Smooth muscle cell (in vitro differentiated cells): ENCODE results near the gene NOCT. TPM values are rescaled to one million over a fixed set of nuclear protein-coding genes. Genes with fewer than 3 reads are reported as not detected.
A peak's percentile ranks its signal among the peaks of the same experiment; 100 is the strongest.
"Not testable (repeated sequence)": the region's sequence is repeated elsewhere in the genome, so short reads cannot be mapped to it uniquely, and the experiment has no call there.

Source experiments
- DNase-seq: peaks from one replicate; lab custom pipeline; 2025; ENCODE audit not compliant: unreplicated experiment; lab: John Stamatoyannopoulos, UW
- H2AFZ ChIP-seq: fragments of 200-600 bp; sonication (generic); 2 replicates; pipeline ENCODE4 v1.6.0; 2016; ENCODE audit warnings: antibody characterized with exemption, low read depth, mild to moderate bottlenecking
- H3F3A ChIP-seq: fragments of 200-600 bp; sonication (generic); 2 replicates; pipeline ENCODE4 v1.6.0; 2017; ENCODE audit warnings: antibody characterized with exemption, low read depth
- H3K27ac ChIP-seq: fragments of 200-600 bp; sonication (generic); 2 replicates; pipeline ENCODE4 v1.5.1; 2016; ENCODE audit warnings: low read depth, mild to moderate bottlenecking
- H3K27me3 ChIP-seq: fragments of 200-600 bp; sonication (generic); 2 replicates; pipeline ENCODE4 v1.6.1; 2016; ENCODE audit warnings: low read depth, mild to moderate bottlenecking
- H3K36me3 ChIP-seq: fragments of 200-600 bp; sonication (generic); 2 replicates; pipeline ENCODE4 v1.5.1; 2016; ENCODE audit warnings: low read depth
- H3K4me1 ChIP-seq: fragments of 200-600 bp; sonication (generic); 2 replicates; pipeline ENCODE4 v1.5.1; 2016; ENCODE audit warnings: low read depth
- H3K4me2 ChIP-seq: fragments of 200-600 bp; sonication (generic); 2 replicates; pipeline ENCODE4 v1.6.0; 2016; ENCODE audit warnings: mild to moderate bottlenecking
- H3K4me3 ChIP-seq: fragments of 200-600 bp; sonication (generic); 2 replicates; pipeline ENCODE4 v1.5.1; 2016; ENCODE audit warnings: mild to moderate bottlenecking
- H3K79me2 ChIP-seq: fragments of 200-600 bp; sonication (generic); 2 replicates; pipeline ENCODE4 v1.6.0; 2016; ENCODE audit warnings: low read depth, mild to moderate bottlenecking
- H3K9ac ChIP-seq: fragments of 200-600 bp; sonication (generic); 2 replicates; pipeline ENCODE4 v1.6.0; 2016; ENCODE audit warnings: low read depth
- H3K9me3 ChIP-seq: fragments of 200-600 bp; sonication (generic); replicated peaks from 2 replicates; pipeline ENCODE4 v1.5.1; 2016; ENCODE audit warnings: low read depth
- H4K20me1 ChIP-seq: fragments of 200-600 bp; sonication (generic); 2 replicates; pipeline ENCODE4 v1.6.0; 2016; ENCODE audit warnings: low read depth
- CTCF ChIP-seq: fragments of 200-600 bp; sonication (generic); IDR thresholded peaks from 2 replicates; pipeline ENCODE4 v1.5.1; 2017; ENCODE audit warnings: borderline replicate concordance, mild to moderate bottlenecking, antibody characterized with exemption; ENCODE audit not compliant: insufficient read depth, poor library complexity, severe bottlenecking
- WGBS: methylation state at CpG from one replicate; pipeline ENCODE4 v1.1.7; 2016; ENCODE audit warnings: low lambda C conversion rate; 5-methylcytosine and 5-hydroxymethylcytosine counted together
- polyA plus RNA-seq: library from polyadenylated mRNA; unstranded; fragments of >200 nt; fragmentation: Nextera tagmentation; extraction: Ambion mirVana; gene quantifications from 2 replicates; pipeline ENCODE4 v1.2.1, GENCODE V29; 2016
- total RNA-seq: library from RNA; depleted of rRNA; stranded (reverse); fragments of >200 nt; gene quantifications from 2 replicates; pipeline ENCODE4 v1.2.3, GENCODE V29; 2014

The NOCT gene
- total and polyA plus RNA-seq, 2 experiments from 2014 or later: 6.7 to 33.4 TPM

DNA sequence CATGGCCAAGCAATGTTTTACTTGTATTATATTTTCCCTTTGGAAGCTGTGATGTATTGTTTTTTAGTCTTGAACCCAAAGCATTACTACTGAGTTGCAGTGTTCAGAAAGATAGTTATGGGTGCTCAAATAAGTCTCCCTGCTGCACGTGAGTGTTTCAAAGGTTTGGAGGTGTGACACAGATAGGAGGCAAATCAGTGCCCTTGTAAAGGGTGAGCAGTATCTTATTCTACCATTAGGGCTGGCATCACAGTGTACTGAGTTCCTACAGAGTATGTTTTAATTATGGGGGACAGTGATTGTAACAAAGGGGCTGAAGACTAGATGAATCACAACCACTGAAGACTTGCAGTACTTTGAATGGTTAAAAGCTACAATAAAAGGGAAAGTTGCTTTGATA lies 38.3 kb downstream of the NOCT start:
- H3K4me2 ChIP-seq: no peak overlapping the region
- WGBS: 79% methylated on average over 1 of the region's 1 CpG
- no peak overlapping the region for H2AFZ ChIP-seq
- H4K20me1 ChIP-seq: peaks cover 69% of the 10 kb centered on the region
- no peaks in the 10 kb centered on the region for H3K9me3 ChIP-seq
- H3K27me3 ChIP-seq: no peaks in the 10 kb centered on the region
- H3K79me2 ChIP-seq: peaks cover 12% of the 10 kb centered on the region
- H3K4me3 ChIP-seq: no peak overlapping the region
- H3K27ac ChIP-seq: no peak overlapping the region
- no peak for DNase-seq
- no peaks in the 10 kb centered on the region for H3K36me3 ChIP-seq
- H3K9ac ChIP-seq: no peak overlapping the region
- TF ChIP-seq CTCF: no peak
- H3F3A ChIP-seq: peaks cover 19% of the 10 kb centered on the region
- H3K4me1 ChIP-seq: no peaks in the 10 kb centered on the region

GRCh38 chr4:139054791-139055505 lies 39.4 kb downstream of the NOCT start:
- Histone ChIP-seq H3K4me2 (no peak overlapping the region), H2AFZ (no peak overlapping the region)

DNA sequence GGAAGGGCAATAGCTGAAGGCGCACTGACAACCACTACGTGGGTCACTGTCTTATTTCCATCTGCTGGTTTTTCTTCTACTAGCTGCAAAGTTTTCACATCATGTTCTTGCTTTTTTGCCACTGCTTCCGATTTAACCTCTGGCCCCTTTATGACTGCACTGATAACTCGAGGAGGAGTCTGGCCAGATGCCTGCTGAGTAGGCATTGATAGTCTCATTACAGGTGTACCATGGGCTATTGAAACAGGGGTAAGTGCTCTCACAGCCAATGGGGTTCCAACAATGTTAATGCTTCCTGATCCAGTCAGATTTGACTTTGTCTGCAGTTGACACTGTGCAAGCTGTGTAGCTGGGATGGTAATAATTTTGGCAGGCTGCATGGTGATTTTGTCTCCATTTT lies 43.4 kb downstream of the NOCT start:
- H3K36me3 ChIP-seq: not testable (repeated sequence)
- 94% methylated on average over 4 of the region's 4 CpGs for WGBS

More at GRCh38 chr4:139054791-139055505, 39.4 kb downstream of the NOCT start:
- Histone ChIP-seq H3K9me3 (no peaks in the 10 kb centered on the region), H3K27me3 (no peaks in the 10 kb centered on the region), H3F3A (peaks cover 19% of the 10 kb centered on the region), H3K4me3 (no peak overlapping the region), H3K4me1 (no peaks in the 10 kb centered on the region), H3K36me3 (peaks cover 1% of the 10 kb centered on the region), H3K9ac (no peak overlapping the region), H4K20me1 (peaks cover 60% of the 10 kb centered on the region), H3K27ac (peak overlapping the region; percentile 28), H3K79me2 (peaks cover 10% of the 10 kb centered on the region)
- WGBS: 31% methylated on average over 1 of the region's 1 CpG
- no peak for TF ChIP-seq CTCF
- no peak for DNase-seq

DNA sequence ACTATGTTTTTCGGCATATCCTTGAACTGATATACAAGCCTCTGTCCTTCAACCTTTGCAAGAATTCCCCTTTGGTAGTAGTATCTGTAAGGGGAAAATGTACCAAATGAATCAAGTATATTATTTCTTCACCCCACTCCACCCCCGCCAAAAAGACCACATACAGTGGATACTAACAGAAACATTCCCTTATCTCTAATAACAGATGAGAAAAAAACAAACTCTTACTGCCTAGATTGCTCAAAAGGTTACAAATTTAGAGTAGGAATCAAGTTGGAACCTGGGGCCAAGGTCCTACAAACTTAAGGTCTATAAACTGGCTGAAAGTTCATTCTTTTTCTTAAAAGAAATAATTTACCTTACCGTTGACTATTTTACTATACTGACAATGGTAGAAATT lies 45.0 kb downstream of the NOCT start:
- Histone ChIP-seq H3K4me1 (no peaks in the 10 kb centered on the region), H3K4me3 (no peak overlapping the region), H3K4me2 (no peak overlapping the region), H3K9me3 (no peaks in the 10 kb centered on the region), H2AFZ (no peak overlapping the region), H3K27ac (no peak overlapping the region), H3K79me2 (peaks cover 7% of the 10 kb centered on the region), H4K20me1 (peaks cover 24% of the 10 kb centered on the region), H3K27me3 (no peaks in the 10 kb centered on the region), H3K36me3 (peaks cover 10% of the 10 kb centered on the region), H3K9ac (no peak overlapping the region), H3F3A (peaks cover 8% of the 10 kb centered on the region)
- no peak for TF ChIP-seq CTCF
- WGBS: 97% methylated on average over 3 of the region's 3 CpGs
- no peak for DNase-seq

More for the DNA sequence above, 43.4 kb downstream of the NOCT start:
- H3K79me2 ChIP-seq, H2AFZ ChIP-seq, DNase-seq, H3K9me3 ChIP-seq, H3K4me2 ChIP-seq, H3K4me3 ChIP-seq, H3K27ac ChIP-seq, H3K9ac ChIP-seq, H3K27me3 ChIP-seq, H3K4me1 ChIP-seq: not testable (repeated sequence)
- peaks cover 40% of the 10 kb centered on the region for H4K20me1 ChIP-seq
- peaks cover 14% of the 10 kb centered on the region for H3F3A ChIP-seq
